Left lung (tissue), 10 donors: ENCODE results near the gene RNF166. TPM values are rescaled to one million over a fixed set of nuclear protein-coding genes. Genes with fewer than 3 reads are reported as not detected.

Source experiments
- ATAC-seq: fragments of 200-7000 bp; cut with Tn5 transposase; one replicate; pipeline ENCODE4 v1.9.1; 2020; ENCODE audit warnings: moderate library complexity
- DNase-seq, 4 donors: peaks; one replicate each; pipeline ENCODE4 v3.0.0-alpha.2; 2013 to 2020
- H3K27ac ChIP-seq, 2 donors: fragments of 200-600 bp; sonication (generic) in 1 of 2; one replicate each; pipeline versions ENCODE4 v1.5.0 to v1.8.0; 2020 to 2021
- H3K27me3 ChIP-seq, 2 donors: fragments of 200-600 bp; sonication (generic) in 1 of 2; one replicate each; pipeline versions ENCODE4 v1.5.0 to v1.8.0; 2020 to 2021
- H3K36me3 ChIP-seq, 2 donors: fragments of 200-600 bp; sonication (generic) in 1 of 2; one replicate each; pipeline versions ENCODE4 v1.5.0 to v1.8.0; 2020 to 2021
- H3K4me1 ChIP-seq, 2 donors: fragments of 200-600 bp; one replicate each; pipeline ENCODE4 v1.8.0; 2021
- H3K4me3 ChIP-seq, 2 donors: fragments of 200-600 bp; sonication (generic) in 1 of 2; one replicate each; pipeline versions ENCODE4 v1.5.0 to v1.8.0; 2020 to 2021; ENCODE audit warnings: mild to moderate bottlenecking in 1 of 2
- H3K9me3 ChIP-seq, 2 donors: fragments of 200-600 bp; sonication (generic) in 1 of 2; one replicate each; pipeline versions ENCODE4 v1.5.0 to v1.8.0; 2020 to 2021
- CTCF ChIP-seq, 2 donors: fragments of 200-600 bp; sonication (generic) in 1 of 2; IDR thresholded peaks; one replicate each; pipeline versions ENCODE4 v1.5.0 to v1.8.0; 2021; ENCODE audit warnings: antibody characterized with exemption in 2 of 2
- intact Hi-C, 2 donors: fragments of 100-400 bp; cut with DNase I; formaldehyde crosslinking; loops; one replicate each; pipeline versions ENCODE4 v1.11.2 to v1.14.2; 2022
- polyA plus RNA-seq, 6 donors: library from polyadenylated mRNA; unstranded; fragments of 120-200 nt; gene quantifications; one replicate each; pipeline ENCODE4 v1.2.1, GENCODE V29; 2013; ENCODE audit not compliant: insufficient read length in 6 of 6
- total RNA-seq, 2 donors: library from RNA; stranded (reverse); fragmentation: NEBNext Ultra II Directional; extraction: Animal tissue kit (Norgen Biotek cat#: 25700); gene quantifications; one replicate each; pipeline ENCODE4 v1.2.1, GENCODE V29; 2021
- donor health status: DM: no; HTN: yes; CAD: no.
- donor health status: DM: no; HTN: no; CAD: no.

Gene RNF166
- total and polyA plus RNA-seq, 8 donors: 14.8 to 54.0 (median 16.7) TPM

- no peak for ATAC-seq
- H3K9me3 ChIP-seq: no peaks in the 10 kb centered on the region
- TF ChIP-seq CTCF (IDR thresholded peaks at IDR 0.05): no peak
- intact Hi-C loops: loop anchor here (5.0 kb wide), 1 partner anchor 51 kb away; the partner anchor contains the start of gene PIEZO1 (in 2 of the 2)
- no peak for DNase-seq
- H3K4me3 ChIP-seq: no peak overlapping the region
- H3K4me1 ChIP-seq: peaks cover 0 to 6% of the 10 kb centered on the region in 2 donors
- H3K27me3 ChIP-seq: no peaks in the 10 kb centered on the region
- peaks cover 0 to 91% of the 10 kb centered on the region in 2 donors for H3K36me3 ChIP-seq
- H3K27ac ChIP-seq: no peak overlapping the region
Measured at GRCh38 chr16:88736088-88736487, 29.9 kb upstream of the RNF166 start.

GRCh38 chr16:88735616-88736015 lies 29.4 kb upstream of the RNF166 start:
- intact Hi-C loops: loop anchor here (5.0 kb wide), 1 partner anchor 52 kb away; the partner anchor contains the start of gene PIEZO1 (in 2 of the 2)
- peaks cover 0 to 91% of the 10 kb centered on the region in 2 donors for H3K36me3 ChIP-seq

GRCh38 chr16:88735121-88735520 lies 28.9 kb upstream of the RNF166 start:
- intact Hi-C loops: loop anchor here (5.0 kb wide), 1 partner anchor 52 kb away; the partner anchor contains the start of gene PIEZO1 (in 2 of the 2)
- no peaks in the 10 kb centered on the region for H3K9me3 ChIP-seq
- no peak for ATAC-seq

More at GRCh38 chr16:88735616-88736015, 29.4 kb upstream of the RNF166 start:
- Histone ChIP-seq H3K27ac (no peak overlapping the region), H3K27me3 (no peaks in the 10 kb centered on the region), H3K9me3 (no peaks in the 10 kb centered on the region), H3K4me3 (no peak overlapping the region), H3K4me1 (peaks cover 0 to 6% of the 10 kb centered on the region in 2 donors)
- ATAC-seq (no peak), DNase-seq (no peak)
- TF ChIP-seq CTCF (IDR thresholded peaks at IDR 0.05): no peak

GRCh38 chr16:88734361-88734728 lies 28.1 kb upstream of the RNF166 start:
- intact Hi-C loops: no loop called here
- ATAC-seq (no peak), DNase-seq (no peak)
- peaks cover 0 to 88% of the 10 kb centered on the region in 2 donors for H3K36me3 ChIP-seq
- H3K27ac ChIP-seq: no peak overlapping the region
- H3K9me3 ChIP-seq: no peaks in the 10 kb centered on the region
- H3K4me3 ChIP-seq: no peak overlapping the region
- TF ChIP-seq CTCF (IDR thresholded peaks at IDR 0.05): no peak
- no peaks in the 10 kb centered on the region for H3K27me3 ChIP-seq
- peaks cover 0 to 6% of the 10 kb centered on the region in 2 donors for H3K4me1 ChIP-seq

More at GRCh38 chr16:88735121-88735520, 28.9 kb upstream of the RNF166 start:
- Histone ChIP-seq H3K4me3 (no peak overlapping the region), H3K36me3 (peaks cover 0 to 91% of the 10 kb centered on the region in 2 donors), H3K4me1 (peaks cover 0 to 6% of the 10 kb centered on the region in 2 donors), H3K27ac (no peak overlapping the region), H3K27me3 (no peaks in the 10 kb centered on the region)
- DNase-seq: no peak
- TF ChIP-seq CTCF (IDR thresholded peaks at IDR 0.05): no peak

- no peak overlapping the region for H3K4me3 ChIP-seq
- H3K9me3 ChIP-seq: no peaks in the 10 kb centered on the region
- H3K36me3 ChIP-seq: peaks cover 0 to 83% of the 10 kb centered on the region in 2 donors
- peaks cover 0 to 6% of the 10 kb centered on the region in 2 donors for H3K4me1 ChIP-seq
- TF ChIP-seq CTCF (IDR thresholded peaks at IDR 0.05): no peak
- H3K27ac ChIP-seq: no peak overlapping the region
- ATAC-seq (no peak), DNase-seq (no peak)
- intact Hi-C loops: no loop called here
- H3K27me3 ChIP-seq: no peaks in the 10 kb centered on the region
Measured at GRCh38 chr16:88733630-88734360, 27.6 kb upstream of the RNF166 start.
